A673 (cell line): ENCODE measurements around the gene CIITA. TPM values are rescaled to one million over a fixed set of nuclear protein-coding genes. Genes with fewer than 3 reads are reported as not detected.
"Not testable (repeated sequence)": the region's sequence is repeated elsewhere in the genome, so short reads cannot be mapped to it uniquely, and the experiment has no call there.

Experiments used
- BruUV-seq: library from RNA; stranded (reverse); fragments of 400-500 nt; replicated peaks from 2 replicates; lab custom pipeline; 2021; lab: Mats Ljungman, UMichigan
- CTCF ChIA-PET: fragments of 300-600 bp; sonication (Branson Sonifier 250); formaldehyde crosslinking; loops from one replicate; lab custom pipeline; 2022; ENCODE audit warnings: antibody characterized with exemption; lab: Charles Lee
- POLR2A ChIA-PET: fragments of 300-600 bp; sonication (Branson Sonifier 250); formaldehyde crosslinking; loops from one replicate; lab custom pipeline; 2022; ENCODE audit warnings: antibody characterized with exemption; ENCODE audit not compliant: low non-redundant PET; lab: Charles Lee
- DNase-seq: peaks from one replicate; pipeline ENCODE4 v3.0.0-alpha.2; 2015; ENCODE audit warnings: low spot score
- H3K27ac ChIP-seq: fragments of 200-600 bp; sonication (generic); 2 replicates; pipeline ENCODE4 v1.5.1; 2016; ENCODE audit warnings: mixed run types, low read depth, mild to moderate bottlenecking, mixed read lengths, antibody characterized with exemption, low read length; ENCODE audit not compliant: poor library complexity, severe bottlenecking
- H3K27me3 ChIP-seq: fragments of 200-600 bp; sonication (generic); replicated peaks from 2 replicates; pipeline ENCODE4 v1.6.1; 2017; ENCODE audit warnings: mixed run types, low read depth, mild to moderate bottlenecking, mixed read lengths, antibody characterized with exemption, low read length; ENCODE audit not compliant: insufficient read depth, poor library complexity
- H3K36me3 ChIP-seq: fragments of 200-600 bp; sonication (generic); 2 replicates; pipeline ENCODE4 v1.6.1; 2016; ENCODE audit warnings: mixed run types, mild to moderate bottlenecking, mixed read lengths, antibody characterized with exemption, low read length; ENCODE audit not compliant: insufficient read depth, poor library complexity, severe bottlenecking
- H3K4me1 ChIP-seq: fragments of 200-600 bp; sonication (generic); 2 replicates; pipeline ENCODE4 v1.6.1; 2017; ENCODE audit warnings: mixed run types, mild to moderate bottlenecking, mixed read lengths, antibody characterized with exemption, low read length; ENCODE audit not compliant: insufficient read depth, poor library complexity, severe bottlenecking
- H3K4me3 ChIP-seq: fragments of 200-600 bp; sonication (generic); 2 replicates; pipeline ENCODE4 v1.5.1; 2016; ENCODE audit warnings: low read depth, mixed run types, mild to moderate bottlenecking, mixed read lengths, low read length; ENCODE audit not compliant: poor library complexity, severe bottlenecking
- H3K9me3 ChIP-seq: fragments of 200-600 bp; sonication (generic); 2 replicates; pipeline ENCODE4 v1.6.1; 2016; ENCODE audit warnings: mixed run types, low read depth, mild to moderate bottlenecking, mixed read lengths, antibody characterized with exemption, low read length; ENCODE audit not compliant: poor library complexity, severe bottlenecking
- EZH2 ChIP-seq: fragments of 200-600 bp; sonication (generic); IDR thresholded peaks from 2 replicates; pipeline ENCODE4 v1.6.1; 2017; ENCODE audit warnings: borderline replicate concordance, low read depth, mild to moderate bottlenecking, mixed read lengths, antibody characterized with exemption, low read length; ENCODE audit not compliant: poor library complexity, severe bottlenecking
- intact Hi-C: fragments of 100-400 bp; cut with micrococcal nuclease; formaldehyde crosslinking; loops from one replicate; pipeline ENCODE4 v1.10.0; 2022; ENCODE audit not compliant: unreplicated experiment
- total RNA-seq: library from RNA; stranded (reverse); gene quantifications from 2 replicates; pipeline ENCODE4 v1.2.3, GENCODE V29; 2021
- TF ChIP-seq, protein P1 (sequence below): fragments of 300-800, 200-600 bp; sonication (generic); conservative IDR thresholded peaks from 2 replicates; pipeline ENCODE4 v1.5.1; 2017; ENCODE audit warnings: low read depth, mild to moderate bottlenecking, antibody characterized with exemption, low read length, moderate library complexity, mixed read lengths

The CIITA gene
- total RNA-seq, 1 experiment from 2014 or later, result not detected

DNA sequence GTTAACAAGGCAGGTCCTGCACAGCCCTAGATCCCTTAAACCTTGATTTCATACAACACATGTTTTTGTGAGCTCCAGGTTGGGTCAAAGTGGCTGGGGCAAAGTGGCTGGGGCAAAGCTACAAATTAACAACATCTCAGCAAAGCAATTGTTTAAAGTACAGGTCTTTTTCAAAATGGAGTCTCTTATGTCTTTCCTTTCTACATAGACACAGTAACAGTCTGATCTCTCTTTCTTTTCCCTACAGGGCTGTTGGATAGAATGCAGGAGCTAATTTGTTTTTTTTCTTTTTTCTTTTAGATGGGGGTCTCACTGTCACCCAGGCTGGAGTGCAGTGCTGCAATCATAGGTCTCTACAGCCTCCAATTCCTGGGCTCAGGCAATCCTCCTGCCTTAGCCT, 46.8 kb upstream of the CIITA start:
- H3K27me3 ChIP-seq, H3K4me1 ChIP-seq, CTCF ChIA-PET, BruUV-seq, H3K36me3 ChIP-seq, H3K27ac ChIP-seq, H3K4me3 ChIP-seq, H3K9me3 ChIP-seq, DNase-seq, intact Hi-C loops, POLR2A ChIA-PET: not testable (repeated sequence)

DNA sequence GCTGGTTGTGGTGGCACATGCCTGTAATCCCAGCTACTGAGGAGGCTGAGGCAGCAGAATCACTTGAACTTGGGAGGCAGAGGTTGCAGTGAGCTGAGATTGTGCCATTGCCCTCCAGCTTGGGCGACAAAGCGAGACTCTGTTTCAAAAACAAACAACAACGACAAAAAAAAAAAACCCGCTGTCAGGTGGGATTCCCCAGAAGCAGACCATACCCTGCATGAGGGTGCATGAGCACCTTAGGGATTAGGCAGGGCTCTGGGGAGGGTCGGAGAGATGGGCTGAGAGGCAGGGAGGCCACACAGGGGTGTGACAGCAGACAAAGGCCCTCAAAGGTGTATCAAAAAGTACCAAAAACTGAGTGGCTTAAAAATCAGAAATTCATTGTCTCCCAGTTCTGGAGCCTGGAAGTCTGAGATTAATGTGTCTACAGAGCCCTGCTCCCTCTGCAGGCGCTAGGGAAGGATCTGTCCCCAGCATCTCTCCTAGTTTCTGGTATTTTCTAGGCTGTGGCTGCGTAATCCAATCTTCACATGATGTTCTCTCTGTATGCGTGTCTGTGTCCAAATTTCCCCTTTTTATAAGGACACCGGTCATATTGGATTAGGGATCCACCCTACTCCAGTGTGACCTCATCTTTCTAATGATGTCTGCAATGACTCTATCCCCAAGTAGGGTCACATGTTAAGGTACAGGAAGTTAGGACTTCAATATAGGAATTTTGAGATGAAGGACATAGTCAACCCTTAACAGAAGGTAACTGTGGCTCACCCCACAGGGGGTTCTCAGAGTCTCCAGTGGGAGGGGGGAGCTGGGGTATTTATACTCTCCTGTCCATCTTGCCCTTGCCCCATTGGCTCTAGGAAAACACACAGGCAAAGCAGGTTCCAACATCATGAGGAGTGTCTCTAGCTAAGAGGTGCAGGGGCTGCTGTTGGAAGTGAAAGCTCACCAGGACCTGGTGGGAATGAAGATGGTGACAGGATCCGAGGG, 44.8 kb upstream of the CIITA start:
- no peak for DNase-seq
- Histone ChIP-seq H3K27ac (no peak overlapping the region), H3K4me1 (no peaks in the 10 kb centered on the region), H3K27me3 (no peaks in the 10 kb centered on the region), H3K4me3 (no peak overlapping the region), H3K36me3 (no peaks in the 10 kb centered on the region), H3K9me3 (no peaks in the 10 kb centered on the region)
- BruUV-seq, result no TSS peak
- no peak for TF ChIP-seq EZH2
- TF ChIP-seq, protein P1, sequence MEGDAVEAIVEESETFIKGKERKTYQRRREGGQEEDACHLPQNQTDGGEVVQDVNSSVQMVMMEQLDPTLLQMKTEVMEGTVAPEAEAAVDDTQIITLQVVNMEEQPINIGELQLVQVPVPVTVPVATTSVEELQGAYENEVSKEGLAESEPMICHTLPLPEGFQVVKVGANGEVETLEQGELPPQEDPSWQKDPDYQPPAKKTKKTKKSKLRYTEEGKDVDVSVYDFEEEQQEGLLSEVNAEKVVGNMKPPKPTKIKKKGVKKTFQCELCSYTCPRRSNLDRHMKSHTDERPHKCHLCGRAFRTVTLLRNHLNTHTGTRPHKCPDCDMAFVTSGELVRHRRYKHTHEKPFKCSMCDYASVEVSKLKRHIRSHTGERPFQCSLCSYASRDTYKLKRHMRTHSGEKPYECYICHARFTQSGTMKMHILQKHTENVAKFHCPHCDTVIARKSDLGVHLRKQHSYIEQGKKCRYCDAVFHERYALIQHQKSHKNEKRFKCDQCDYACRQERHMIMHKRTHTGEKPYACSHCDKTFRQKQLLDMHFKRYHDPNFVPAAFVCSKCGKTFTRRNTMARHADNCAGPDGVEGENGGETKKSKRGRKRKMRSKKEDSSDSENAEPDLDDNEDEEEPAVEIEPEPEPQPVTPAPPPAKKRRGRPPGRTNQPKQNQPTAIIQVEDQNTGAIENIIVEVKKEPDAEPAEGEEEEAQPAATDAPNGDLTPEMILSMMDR, result no peak
- intact Hi-C loops, result no loop called here
- ChIA-PET POLR2A (no interaction called here), CTCF (no interaction called here)

DNA sequence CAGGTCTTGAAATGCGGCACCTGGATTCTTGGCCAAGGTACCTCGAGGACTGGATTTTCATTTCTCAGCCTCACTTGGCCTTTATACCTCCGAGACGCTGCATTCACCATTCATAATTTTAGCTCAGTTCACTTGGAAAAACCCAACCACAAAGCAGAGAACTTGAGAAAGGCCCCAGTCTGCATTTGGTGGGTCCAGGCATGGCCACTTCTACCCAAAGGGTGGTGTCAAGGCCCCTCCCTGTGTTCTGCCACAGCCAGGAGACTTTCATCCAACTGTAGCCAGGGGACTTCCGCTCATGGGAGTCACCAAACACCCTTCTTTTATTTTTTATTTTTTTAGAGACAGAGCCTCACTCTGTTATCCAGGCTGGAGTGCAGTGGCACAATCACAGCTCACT, 43.7 kb upstream of the CIITA start:
- Histone ChIP-seq H3K27me3 (peaks cover 8% of the 10 kb centered on the region), H3K4me3 (no peak overlapping the region), H3K27ac (no peak overlapping the region), H3K9me3 (no peaks in the 10 kb centered on the region), H3K36me3 (no peaks in the 10 kb centered on the region), H3K4me1 (no peaks in the 10 kb centered on the region)
- POLR2A ChIA-PET, result no interaction called here
- no peak for DNase-seq
- BruUV-seq, result no TSS peak
- TF ChIP-seq, protein P1, result no peak
- no peak for TF ChIP-seq EZH2
- CTCF ChIA-PET, result no interaction called here
- intact Hi-C loops, result no loop called here
